Loucy (cell line): Measurements from ENCODE around the gene MTARC1.

ENCODE experiments used
- CTCF ChIP-seq: fragments of 200-600 bp; sonication (generic); conservative IDR thresholded peaks from 2 replicates; pipeline ENCODE4 v1.5.1; 2014; ENCODE audit warnings: mild to moderate bottlenecking, antibody characterized with exemption, low read length
- EZH2phosphoT487 ChIP-seq: fragments of 200-600 bp; IDR thresholded peaks from 2 replicates; pipeline ENCODE4 v1.6.1; 2018; ENCODE audit warnings: antibody characterized with exemption, mild to moderate bottlenecking, moderate library complexity, borderline replicate concordance

DNA sequence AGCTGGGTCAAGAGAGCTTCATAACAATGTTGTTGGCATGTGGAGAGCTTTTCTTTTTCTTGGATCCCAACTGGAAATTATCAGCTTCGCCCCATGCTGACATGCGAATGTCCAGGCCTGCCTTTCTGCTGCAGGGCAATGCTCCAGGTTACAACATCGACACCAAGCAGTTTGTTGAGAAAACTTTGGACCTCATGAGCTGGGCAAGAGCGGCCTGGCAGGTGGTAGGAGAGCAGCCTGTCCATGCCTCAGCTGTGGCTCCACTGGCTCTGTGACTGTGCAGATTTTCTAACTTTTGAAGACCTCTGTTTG, 41.4 kb downstream of the MTARC1 start:
- TF ChIP-seq CTCF (no peak), EZH2phosphoT487 (no peak)
